ENCODE results near the gene MLC1.

The MLC1 gene

GRCh38 chr22:50016308-50016987 lies 68.8 kb downstream of the MLC1 start:
- no peak for DNase-seq (ENCODE audit: low read depth in 3 of 3)

GRCh38 chr22:50015451-50016307 lies 69.5 kb downstream of the MLC1 start:
- no peak for DNase-seq (ENCODE audit: low read depth in 3 of 3)

DNA sequence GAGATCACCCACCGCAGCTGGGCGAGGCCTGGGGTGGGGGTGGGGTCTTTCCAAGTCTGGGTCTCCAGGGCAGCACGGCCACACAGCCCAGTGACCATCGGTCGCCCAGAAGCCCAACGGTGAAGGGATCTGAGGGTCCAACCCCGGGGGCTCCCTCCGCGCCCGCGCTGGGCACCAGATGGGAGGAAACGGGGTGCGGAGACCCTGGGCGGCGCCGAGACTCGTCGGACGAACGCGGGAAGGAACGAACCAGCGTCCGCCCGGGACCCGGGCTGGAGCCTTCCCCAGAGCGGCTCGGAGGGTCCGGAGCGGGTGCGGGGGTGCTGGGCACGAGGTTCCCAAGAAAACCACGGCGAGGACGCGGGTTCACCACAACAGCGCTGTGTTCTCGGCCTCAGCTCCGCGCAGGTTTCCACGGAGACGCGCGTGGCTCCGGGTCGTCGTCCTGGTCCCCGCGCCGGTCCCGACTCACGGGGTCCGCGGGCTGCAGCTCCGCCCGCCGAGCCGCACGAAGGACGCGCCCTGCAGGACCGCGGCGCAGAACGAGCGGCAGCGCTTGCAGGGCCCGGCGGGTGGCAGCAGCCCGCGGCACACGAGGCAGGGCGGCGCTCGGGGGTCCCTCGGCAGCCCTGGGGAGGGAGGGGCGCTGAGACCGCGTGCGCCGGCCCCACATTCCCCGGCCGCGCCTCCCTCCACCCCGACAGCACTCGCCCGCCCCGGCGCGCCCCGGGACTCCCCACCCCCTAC lies 70.4 kb downstream of the MLC1 start:
- DNase-seq (ENCODE audit: low read depth in 3 of 3), result no peak

- no peak for DNase-seq (ENCODE audit: low read depth in 3 of 3)
Observed at GRCh38 chr22:50014053-50014501, 71.1 kb downstream of the MLC1 start.

DNA sequence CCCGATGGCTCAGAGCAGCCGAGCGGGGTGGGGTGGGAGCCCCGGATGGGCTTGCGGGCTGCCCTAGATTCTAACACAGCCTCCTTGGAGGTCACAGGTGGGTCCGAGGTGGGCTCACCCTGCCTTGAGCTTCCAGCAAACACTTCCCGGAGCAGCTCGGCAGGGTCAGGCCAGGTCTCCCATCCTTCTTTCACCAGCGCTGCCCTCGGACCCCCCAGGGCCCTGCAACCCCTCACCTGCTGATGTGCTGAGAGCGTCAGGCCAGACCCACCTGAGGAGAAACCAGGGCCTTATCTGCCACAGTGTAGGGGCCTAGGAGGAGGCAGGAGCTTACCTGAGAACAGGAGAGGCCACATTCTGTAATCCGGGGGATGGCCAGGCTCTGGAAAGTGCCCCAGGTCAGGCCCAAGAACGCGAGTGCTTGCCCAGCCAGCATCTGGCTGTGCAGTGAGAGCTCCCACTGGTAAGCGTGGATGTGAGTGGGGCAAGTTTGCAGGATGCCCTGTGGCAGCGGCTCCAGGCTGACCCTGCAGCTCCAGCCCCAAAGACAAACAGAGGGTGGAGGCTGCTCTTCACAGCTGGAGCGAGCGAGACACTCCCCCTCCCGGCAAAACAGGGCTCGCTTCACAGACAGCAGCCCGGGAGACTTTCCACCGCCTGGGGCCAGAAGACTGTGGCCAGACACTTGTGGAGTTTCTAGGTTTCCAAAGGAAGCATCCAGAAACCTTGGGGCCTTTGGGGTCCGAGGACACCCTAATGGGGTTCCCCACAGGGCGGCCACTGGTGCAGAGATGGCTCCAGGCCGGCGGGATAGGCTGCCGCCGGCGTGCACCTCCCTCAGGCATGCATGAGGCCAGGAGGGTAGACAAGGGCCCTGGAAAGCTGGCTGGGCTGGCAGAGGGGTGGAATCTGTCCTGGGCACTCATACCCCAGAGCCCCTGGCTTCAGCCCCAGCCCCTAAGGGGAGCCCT lies 72.7 kb downstream of the MLC1 start, which contains the start of gene IL17REL:
IL17REL (minus strand) TSS at position 555 of the 971 bp plus-strand sequence; CDS start at position 436, 119 bp downstream.
- no peak for DNase-seq (ENCODE audit: low read depth in 3 of 3)

DNA sequence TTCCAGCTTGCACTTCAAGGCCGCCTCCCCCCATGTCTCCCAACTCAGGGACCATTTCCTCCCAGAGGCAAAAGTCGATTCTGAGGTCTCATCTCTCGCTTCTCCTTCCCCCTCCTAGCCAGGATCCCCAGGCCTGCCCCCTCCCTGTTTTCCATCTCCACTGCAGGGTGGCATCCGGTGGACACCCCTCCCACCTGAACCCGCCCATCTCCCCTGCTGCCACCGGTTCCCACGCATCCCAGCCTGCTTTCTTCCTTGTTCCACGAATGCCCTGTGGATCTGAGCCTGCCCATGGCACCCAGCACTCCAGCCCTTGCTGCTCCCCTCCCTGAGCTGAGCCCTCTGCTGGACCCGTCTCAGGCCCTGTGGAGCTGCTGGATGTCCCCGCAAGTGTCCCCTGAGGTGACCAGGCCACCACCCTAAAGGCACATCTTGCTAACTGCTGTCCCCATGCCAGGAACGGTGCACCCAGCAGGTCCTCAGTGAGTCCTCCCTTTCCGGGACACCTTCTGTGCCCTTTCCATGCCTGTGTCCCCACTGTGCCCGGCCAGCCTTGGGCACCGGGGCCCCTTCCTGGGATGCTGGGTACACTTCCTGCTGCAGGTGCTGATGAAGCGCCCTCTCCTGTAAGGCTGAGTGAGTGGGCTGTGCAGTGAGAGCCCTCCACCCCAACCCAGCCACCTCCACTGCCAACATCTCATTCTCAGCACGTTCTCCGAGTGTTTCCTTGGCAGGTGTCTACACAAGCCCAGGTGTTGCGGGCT lies 73.6 kb downstream of the MLC1 start:
- DNase-seq (ENCODE audit: low read depth in 3 of 3), result no peak

DNA sequence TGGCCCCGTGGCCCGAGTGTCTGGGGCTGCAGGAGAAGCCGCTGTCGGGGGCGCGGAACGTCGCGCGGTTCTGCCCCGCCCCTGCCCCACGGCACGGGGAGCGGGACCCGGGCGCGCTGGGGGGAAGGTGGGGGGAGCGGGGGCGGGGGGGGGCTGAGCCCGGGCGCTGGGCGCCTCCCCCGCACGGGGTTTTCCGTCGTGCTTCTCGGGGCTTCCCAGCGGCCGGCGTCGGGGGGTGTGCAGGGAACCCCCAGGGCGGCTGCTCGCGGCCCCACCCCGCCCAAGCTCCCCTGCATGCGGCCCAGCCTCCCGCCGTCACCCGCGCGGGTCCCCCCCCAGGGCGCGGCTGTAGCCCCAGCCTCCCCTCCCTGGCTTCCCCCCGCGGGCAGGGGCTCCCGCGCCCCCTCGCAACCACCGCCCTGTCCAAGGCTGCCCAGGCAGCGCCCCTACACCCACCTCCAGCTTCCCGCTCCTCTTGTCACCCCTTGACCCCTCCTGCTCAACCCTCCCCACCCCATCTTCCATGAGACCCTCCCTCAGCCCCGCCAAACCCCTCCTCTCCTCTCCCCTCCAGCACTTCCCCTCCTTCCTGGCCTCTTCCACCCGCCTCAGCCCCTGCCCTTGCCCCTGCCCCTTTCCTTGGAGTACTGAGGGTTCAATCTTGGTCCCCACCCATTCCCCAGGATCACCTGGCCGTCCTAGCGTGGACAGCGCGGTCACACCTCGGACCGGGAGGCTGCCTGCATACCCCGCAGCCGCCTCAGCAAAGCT lies 74.4 kb downstream of the MLC1 start:
- no peak for DNase-seq (ENCODE audit: low read depth in 3 of 3)

DNA sequence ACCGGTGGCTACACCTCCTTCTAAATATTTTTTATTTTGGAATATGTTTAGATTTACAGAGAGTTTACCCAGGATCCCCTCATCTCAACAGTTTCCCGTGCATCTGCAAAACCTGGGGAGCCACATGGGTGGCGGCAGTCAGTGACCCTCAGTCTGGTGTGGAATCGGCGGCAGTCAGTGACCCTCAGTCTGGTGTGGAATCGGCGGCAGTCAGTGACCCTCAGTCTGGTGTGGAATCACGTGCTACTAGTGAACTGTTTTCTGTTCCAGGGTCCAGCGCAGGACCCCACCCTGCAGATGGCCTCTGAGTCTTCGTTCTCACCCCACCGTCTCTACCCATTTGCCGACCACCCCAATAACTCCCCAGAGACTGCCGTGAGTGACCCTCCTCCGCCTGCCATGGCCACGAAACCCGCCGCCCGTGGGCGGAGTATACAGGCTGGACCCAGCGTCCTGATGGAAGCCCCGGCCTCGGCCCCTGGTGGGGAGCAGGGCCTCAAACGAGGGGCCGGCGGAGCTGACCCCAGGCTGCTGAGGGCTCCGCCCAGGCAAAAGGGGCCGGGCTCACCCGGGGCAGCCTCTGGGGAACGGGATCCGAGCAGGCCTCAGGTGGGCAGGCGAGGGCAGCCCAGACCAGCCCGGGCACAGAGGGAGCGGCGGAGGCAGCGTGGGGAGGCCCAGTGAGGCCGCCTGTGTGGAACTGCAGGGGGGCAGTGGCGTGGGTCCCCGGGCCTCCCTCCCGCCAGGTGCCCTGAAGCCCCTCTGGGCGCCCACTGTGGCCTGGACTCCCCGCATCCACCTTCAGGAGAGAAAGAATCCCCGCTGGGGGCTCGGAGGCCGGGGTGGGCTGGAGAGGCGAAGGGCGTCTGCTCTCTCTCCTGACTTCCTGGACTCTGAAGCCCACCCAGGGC lies 75.2 kb downstream of the MLC1 start:
- DNase-seq (ENCODE audit: low read depth in 3 of 3), result no peak
